Measurements from ENCODE around the gene VAMP2.

Gene VAMP2

GRCh38 chr17:8162233-8162996 is at the start of gene VAMP2:
Gene VAMP2 (minus strand): TSS chr17:8162948. CDS start chr17:8162879, 69 bp downstream.
- DNase-seq (ENCODE audit: low spot score) = peak; percentile 87

GRCh38 chr17:8210761-8211458 is 48.2 kb upstream of the VAMP2 start:
- DNase-seq (ENCODE audit: low spot score) = no peak

- DNase-seq (ENCODE audit: low spot score) = peak; percentile 97
Observed at GRCh38 chr17:8209907-8210760, 47.4 kb upstream of the VAMP2 start, which contains the start of gene AURKB. Gene AURKB (minus strand): TSS chr17:8210575. CDS start chr17:8210224, 351 bp downstream.

GRCh38 chr17:8206536-8206935 is 43.8 kb upstream of the VAMP2 start:
- no peak for DNase-seq (ENCODE audit: low spot score)

- no peak for DNase-seq (ENCODE audit: low spot score)
Observed at GRCh38 chr17:8204761-8205555, 42.2 kb upstream of the VAMP2 start.

GRCh38 chr17:8192070-8192815 is 29.5 kb upstream of the VAMP2 start:
- DNase-seq (ENCODE audit: low spot score) = peak; percentile 90

GRCh38 chr17:8190506-8190905 is 27.8 kb upstream of the VAMP2 start:
- no peak for DNase-seq (ENCODE audit: low spot score)

GRCh38 chr17:8189711-8190477 is 27.1 kb upstream of the VAMP2 start, which contains the start of gene BORCS6:
Gene BORCS6 (minus strand): TSS chr17:8190180. CDS start chr17:8190140, 40 bp downstream.
- peak; percentile 98 for DNase-seq (ENCODE audit: low spot score)

- peak; percentile 18 for DNase-seq (ENCODE audit: low spot score)
Observed at GRCh38 chr17:8189041-8189710, 26.4 kb upstream of the VAMP2 start.

- DNase-seq (ENCODE audit: low spot score) = no peak
Observed at GRCh38 chr17:8188263-8188839, 25.6 kb upstream of the VAMP2 start.

- peak; percentile 96 for DNase-seq (ENCODE audit: low spot score)
Observed at GRCh38 chr17:8187517-8188262, 24.9 kb upstream of the VAMP2 start.

GRCh38 chr17:8186787-8187516 is 24.2 kb upstream of the VAMP2 start:
- DNase-seq (ENCODE audit: low spot score) = peak; percentile 87

- no peak for DNase-seq (ENCODE audit: low spot score)
Observed at GRCh38 chr17:8186446-8186786, 23.7 kb upstream of the VAMP2 start.

GRCh38 chr17:8185582-8186445 is 23.1 kb upstream of the VAMP2 start:
- DNase-seq (ENCODE audit: low spot score) = peak; percentile 79

GRCh38 chr17:8176998-8177731 is 14.4 kb upstream of the VAMP2 start:
- DNase-seq (ENCODE audit: low spot score) = no peak
